Measurements from ENCODE around the gene FAM117B. TPM values are rescaled to one million over a fixed set of nuclear protein-coding genes. Genes with fewer than 3 reads are reported as not detected.

The FAM117B gene
- total RNA-seq, 1 donor from 2014 or later: 4.9 TPM

DNA sequence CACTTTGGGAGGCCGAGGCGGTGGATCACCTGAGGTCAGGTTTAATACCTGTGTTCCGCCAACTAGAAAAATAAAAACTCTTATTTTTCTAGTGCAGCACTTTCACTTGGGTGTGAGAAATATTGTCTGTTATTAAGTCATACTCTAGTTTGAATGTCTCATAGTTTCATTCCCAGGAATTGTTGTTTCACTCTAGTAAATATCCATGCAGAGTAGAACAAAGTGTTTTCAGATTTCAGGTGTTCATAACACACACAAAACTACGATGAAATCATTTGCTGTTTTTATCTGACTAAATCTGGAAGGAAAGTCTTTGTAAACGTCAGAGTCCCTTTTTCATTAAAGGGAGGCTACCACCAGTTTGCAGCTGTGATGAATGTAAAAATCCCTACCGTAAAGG, 4.0 kb downstream of the FAM117B start:
- H3K4me3 Mint-ChIP-seq (ENCODE audit: unreplicated experiment): no peak overlapping the region
- H3K36me3 Mint-ChIP-seq (ENCODE audit: low read depth): no peaks in the 10 kb centered on the region
- no peak for DNase-seq (ENCODE audit: low spot score)
- TF ChIP-seq, protein P1, sequence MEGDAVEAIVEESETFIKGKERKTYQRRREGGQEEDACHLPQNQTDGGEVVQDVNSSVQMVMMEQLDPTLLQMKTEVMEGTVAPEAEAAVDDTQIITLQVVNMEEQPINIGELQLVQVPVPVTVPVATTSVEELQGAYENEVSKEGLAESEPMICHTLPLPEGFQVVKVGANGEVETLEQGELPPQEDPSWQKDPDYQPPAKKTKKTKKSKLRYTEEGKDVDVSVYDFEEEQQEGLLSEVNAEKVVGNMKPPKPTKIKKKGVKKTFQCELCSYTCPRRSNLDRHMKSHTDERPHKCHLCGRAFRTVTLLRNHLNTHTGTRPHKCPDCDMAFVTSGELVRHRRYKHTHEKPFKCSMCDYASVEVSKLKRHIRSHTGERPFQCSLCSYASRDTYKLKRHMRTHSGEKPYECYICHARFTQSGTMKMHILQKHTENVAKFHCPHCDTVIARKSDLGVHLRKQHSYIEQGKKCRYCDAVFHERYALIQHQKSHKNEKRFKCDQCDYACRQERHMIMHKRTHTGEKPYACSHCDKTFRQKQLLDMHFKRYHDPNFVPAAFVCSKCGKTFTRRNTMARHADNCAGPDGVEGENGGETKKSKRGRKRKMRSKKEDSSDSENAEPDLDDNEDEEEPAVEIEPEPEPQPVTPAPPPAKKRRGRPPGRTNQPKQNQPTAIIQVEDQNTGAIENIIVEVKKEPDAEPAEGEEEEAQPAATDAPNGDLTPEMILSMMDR (IDR thresholded peaks at IDR 0.05): no peak
- H3K9me3 Mint-ChIP-seq (ENCODE audit: low read depth): no peaks in the 10 kb centered on the region
- H3K27me3 Mint-ChIP-seq (ENCODE audit: low read depth): no peaks in the 10 kb centered on the region
- H3K4me1 Mint-ChIP-seq (ENCODE audit: low read depth): peaks cover 16% of the 10 kb centered on the region
- no peak overlapping the region for H3K27ac Mint-ChIP-seq (ENCODE audit: unreplicated experiment)

DNA sequence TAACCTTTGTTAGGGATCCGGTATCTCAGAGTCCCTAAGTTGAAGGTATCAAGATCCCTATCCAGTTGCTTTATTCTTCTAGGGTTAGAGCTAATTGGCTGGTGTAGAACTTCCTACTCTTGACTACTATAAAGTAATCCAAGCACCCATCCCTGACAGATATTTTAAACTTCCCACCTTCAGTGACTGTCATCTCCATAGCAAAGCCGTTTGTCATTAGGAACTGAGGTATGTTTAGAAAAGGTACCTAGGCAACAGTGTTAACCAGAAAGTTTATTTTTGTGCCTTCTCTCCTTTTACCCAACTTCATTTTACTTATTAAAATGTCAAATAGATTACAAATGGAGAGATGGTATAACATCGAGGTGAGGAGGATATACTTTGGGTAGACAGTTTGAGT, 4.5 kb downstream of the FAM117B start:
- H3K36me3 Mint-ChIP-seq (ENCODE audit: low read depth): no peaks in the 10 kb centered on the region
- no peak for DNase-seq (ENCODE audit: low spot score)
- TF ChIP-seq, protein P1 (IDR thresholded peaks at IDR 0.05): no peak

DNA sequence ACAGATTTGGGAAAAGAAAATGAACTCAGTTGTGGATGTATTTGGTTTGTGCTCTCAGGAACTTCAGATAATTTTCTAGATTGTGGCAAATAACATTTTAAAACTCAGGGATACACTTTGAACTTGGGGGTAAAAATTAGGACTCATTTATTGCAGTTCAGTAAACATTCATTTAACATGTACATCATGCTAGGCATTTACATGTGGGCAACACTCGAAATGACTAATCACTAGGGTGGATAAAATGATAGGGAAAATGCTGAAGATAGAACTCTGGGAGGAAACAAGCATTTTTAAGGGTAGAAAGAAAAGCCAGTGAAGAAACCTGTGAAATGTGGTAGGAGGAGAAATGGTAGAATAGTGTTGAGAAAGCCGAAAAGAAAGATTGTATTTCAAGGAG, 7.8 kb downstream of the FAM117B start:
- Mint-ChIP-seq H3K27ac (ENCODE audit: unreplicated experiment) (no peak overlapping the region), H3K36me3 (ENCODE audit: low read depth) (no peaks in the 10 kb centered on the region), H3K4me1 (ENCODE audit: low read depth) (no peaks in the 10 kb centered on the region), H3K27me3 (ENCODE audit: low read depth) (no peaks in the 10 kb centered on the region), H3K4me3 (ENCODE audit: unreplicated experiment) (no peak overlapping the region), H3K9me3 (ENCODE audit: low read depth) (no peaks in the 10 kb centered on the region)
- TF ChIP-seq, protein P1 (IDR thresholded peaks at IDR 0.05): no peak
- no peak for DNase-seq (ENCODE audit: low spot score)

More for the DNA sequence above, 4.5 kb downstream of the FAM117B start:
- Mint-ChIP-seq H3K27ac (ENCODE audit: unreplicated experiment) (no peak overlapping the region), H3K4me3 (ENCODE audit: unreplicated experiment) (no peak overlapping the region), H3K27me3 (ENCODE audit: low read depth) (no peaks in the 10 kb centered on the region), H3K9me3 (ENCODE audit: low read depth) (no peaks in the 10 kb centered on the region), H3K4me1 (ENCODE audit: low read depth) (peaks cover 11% of the 10 kb centered on the region)

DNA sequence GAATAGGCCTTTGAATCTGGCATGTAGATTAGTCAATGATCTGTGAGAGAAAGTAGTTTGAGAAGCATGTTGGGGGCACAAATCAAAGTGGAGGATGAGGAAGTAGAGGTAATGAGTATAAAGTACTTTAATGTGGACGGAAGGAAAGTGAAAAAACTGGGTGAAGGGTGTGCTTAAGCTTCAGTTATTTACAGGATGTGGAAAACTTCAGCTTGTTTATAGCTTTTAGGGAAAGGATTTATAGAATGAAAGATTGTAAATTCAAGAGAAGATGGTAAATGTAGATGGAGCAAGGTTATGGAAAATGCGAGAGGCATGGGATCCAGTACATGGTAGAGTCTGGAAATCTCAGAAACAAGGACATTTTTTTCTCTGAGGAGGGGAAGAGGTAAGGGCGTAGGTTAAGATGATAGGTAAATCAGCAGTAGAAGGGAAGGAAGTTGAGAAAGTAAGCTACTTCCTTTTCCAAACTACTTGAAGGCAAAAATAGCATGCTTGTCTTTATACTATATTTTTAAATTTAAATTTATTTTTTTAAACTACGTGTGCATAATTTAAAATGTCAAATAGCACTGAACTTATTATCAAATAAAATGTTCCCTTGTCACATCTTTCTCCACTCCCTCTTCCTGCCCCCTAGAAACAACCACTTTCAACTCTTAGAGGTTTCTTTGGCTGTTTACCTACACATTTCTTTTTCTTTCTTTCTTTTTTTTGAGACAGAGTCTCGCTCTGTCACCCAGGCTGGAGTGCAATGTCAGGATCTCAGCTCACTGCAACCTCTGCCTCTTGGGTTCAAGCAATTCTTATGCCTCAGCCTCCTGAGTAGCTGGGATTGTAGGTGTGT, 8.5 kb downstream of the FAM117B start:
- TF ChIP-seq, protein P1 (IDR thresholded peaks at IDR 0.05): no peak
- Mint-ChIP-seq H3K4me1 (ENCODE audit: low read depth) (no peaks in the 10 kb centered on the region), H3K27me3 (ENCODE audit: low read depth) (no peaks in the 10 kb centered on the region), H3K4me3 (ENCODE audit: unreplicated experiment) (no peak overlapping the region), H3K27ac (ENCODE audit: unreplicated experiment) (no peak overlapping the region), H3K9me3 (ENCODE audit: low read depth) (no peaks in the 10 kb centered on the region), H3K36me3 (ENCODE audit: low read depth) (no peaks in the 10 kb centered on the region)
- no peak for DNase-seq (ENCODE audit: low spot score)

DNA sequence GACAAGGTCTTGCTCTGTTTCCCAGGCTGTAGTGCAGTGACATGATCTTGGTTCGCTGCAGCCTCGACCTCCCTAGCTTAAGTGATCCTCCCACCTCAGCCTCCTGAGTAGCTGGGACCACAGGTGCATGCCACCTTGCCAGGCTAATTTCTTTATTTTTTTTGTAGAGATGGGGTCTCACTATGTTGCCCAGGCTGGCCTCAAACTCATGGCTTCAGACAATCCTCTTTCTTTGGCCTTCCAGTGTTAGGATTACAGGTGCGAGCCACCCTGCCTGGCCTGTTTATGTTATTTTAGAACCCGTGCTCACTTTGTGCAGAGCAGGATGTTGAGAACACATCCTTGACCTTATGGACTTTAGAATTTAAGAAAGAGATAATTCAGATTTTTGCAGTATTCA, 17.4 kb downstream of the FAM117B start:
- Mint-ChIP-seq H3K9me3 (ENCODE audit: low read depth) (no peaks in the 10 kb centered on the region), H3K4me3 (ENCODE audit: unreplicated experiment) (no peak overlapping the region)

More for the DNA sequence above, 17.4 kb downstream of the FAM117B start:
- DNase-seq (ENCODE audit: low spot score): no peak
- TF ChIP-seq, protein P1 (IDR thresholded peaks at IDR 0.05): no peak
- H3K36me3 Mint-ChIP-seq (ENCODE audit: low read depth): peaks cover 1% of the 10 kb centered on the region
- peaks cover 12% of the 10 kb centered on the region for H3K4me1 Mint-ChIP-seq (ENCODE audit: low read depth)
- H3K27ac Mint-ChIP-seq (ENCODE audit: unreplicated experiment): no peak overlapping the region
- no peaks in the 10 kb centered on the region for H3K27me3 Mint-ChIP-seq (ENCODE audit: low read depth)
